ENCODE measurements around the gene HPN. TPM values are rescaled to one million over a fixed set of nuclear protein-coding genes. Genes with fewer than 3 reads are reported as not detected.
"Not testable (repeated sequence)": the region's sequence is repeated elsewhere in the genome, so short reads cannot be mapped to it uniquely, and the experiment has no call there.

HPN gene
- total and polyA plus RNA-seq, 2 of the 13 experiments (the other 11 are each of a cell fraction or from before 2014, with no cell fraction given) = 46.7 to 261 TPM

DNA sequence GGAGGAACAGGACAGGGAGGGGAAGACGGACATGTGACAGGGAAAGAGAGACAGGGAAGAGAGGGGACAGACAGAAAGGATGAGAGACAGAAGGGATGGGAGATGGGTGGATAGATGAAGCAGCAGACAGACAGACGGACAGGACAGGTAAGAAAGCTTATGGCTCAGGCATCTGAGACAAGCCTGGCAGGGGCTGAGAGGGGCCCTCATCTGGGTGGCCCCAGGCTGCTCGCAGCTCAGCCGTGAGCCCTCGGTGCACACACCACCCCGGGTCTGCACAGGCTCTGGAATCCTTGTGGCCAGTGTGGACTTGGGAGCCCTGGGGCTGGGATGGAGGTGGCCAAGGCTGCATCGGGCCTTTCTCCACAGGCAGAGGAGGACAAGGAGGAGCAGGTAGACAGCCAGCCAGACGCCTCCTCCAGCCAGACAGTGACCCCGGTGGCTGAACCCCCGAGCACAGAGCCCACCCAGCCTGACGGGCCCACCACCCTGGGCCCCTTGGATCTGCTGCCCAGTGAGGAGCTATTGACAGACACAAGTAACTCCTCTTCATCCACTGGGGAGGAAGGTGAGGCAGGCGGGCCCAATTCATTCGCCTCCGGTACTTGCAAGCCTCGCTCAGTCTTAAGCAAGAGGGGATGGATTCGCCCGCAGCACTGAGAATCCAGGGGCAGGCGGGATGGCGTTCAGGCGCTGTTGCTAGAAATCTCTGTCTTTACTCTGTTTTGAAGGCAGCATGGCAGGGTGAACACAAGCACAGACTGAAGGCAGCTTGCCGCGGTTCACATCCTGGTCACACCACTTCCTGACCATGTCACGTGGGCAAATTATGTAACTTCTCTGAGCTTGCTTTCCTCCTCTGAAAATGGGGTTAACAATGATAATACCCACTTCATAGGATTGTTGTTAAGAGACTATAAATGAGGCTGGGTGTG lies 27.4 kb upstream of the HPN start (continued):
- TF ChIP-seq, protein P1, sequence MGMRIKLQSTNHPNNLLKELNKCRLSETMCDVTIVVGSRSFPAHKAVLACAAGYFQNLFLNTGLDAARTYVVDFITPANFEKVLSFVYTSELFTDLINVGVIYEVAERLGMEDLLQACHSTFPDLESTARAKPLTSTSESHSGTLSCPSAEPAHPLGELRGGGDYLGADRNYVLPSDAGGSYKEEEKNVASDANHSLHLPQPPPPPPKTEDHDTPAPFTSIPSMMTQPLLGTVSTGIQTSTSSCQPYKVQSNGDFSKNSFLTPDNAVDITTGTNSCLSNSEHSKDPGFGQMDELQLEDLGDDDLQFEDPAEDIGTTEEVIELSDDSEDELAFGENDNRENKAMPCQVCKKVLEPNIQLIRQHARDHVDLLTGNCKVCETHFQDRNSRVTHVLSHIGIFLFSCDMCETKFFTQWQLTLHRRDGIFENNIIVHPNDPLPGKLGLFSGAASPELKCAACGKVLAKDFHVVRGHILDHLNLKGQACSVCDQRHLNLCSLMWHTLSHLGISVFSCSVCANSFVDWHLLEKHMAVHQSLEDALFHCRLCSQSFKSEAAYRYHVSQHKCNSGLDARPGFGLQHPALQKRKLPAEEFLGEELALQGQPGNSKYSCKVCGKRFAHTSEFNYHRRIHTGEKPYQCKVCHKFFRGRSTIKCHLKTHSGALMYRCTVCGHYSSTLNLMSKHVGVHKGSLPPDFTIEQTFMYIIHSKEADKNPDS (CRISPR knock-in tag; IDR thresholded peaks at IDR 0.05) = no peak
- TF ChIP-seq MED8 (CRISPR knock-in tag; IDR thresholded peaks at IDR 0.05; ENCODE audit: insufficient replicate concordance) = no peak
- no peak for TF ChIP-seq RFX3 (CRISPR knock-in tag; IDR thresholded peaks at IDR 0.05)
- TF ChIP-seq ZNF501 (CRISPR knock-in tag; IDR thresholded peaks at IDR 0.05) = no peak
- TF ChIP-seq ZNF235 (CRISPR knock-in tag; IDR thresholded peaks at IDR 0.05; ENCODE audit: borderline replicate concordance) = no peak
- no peak for TF ChIP-seq HDAC2 (CRISPR knock-in tag; IDR thresholded peaks at IDR 0.05)

DNA sequence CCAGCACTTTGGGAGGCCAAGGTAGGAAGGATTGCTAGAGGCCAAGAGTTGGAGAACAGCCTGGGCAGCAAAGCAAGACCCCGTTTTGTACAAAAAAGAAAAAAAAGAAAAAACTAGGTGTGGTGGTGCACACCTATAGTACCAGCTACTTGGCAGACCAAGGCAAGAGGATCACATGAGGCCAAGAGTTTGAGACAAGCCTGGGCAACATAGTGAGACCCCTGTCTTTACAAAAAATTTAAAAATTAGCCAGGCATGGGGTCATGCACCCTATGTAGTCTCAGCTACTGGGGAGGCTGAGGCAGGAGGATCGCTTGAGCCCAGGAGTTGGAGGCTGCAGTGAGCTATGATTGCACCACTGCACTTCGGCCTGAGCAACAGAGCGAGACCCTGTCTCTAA lies 26.7 kb upstream of the HPN start:
- Histone ChIP-seq H4K20me1 (ENCODE audit: insufficient read depth, low read length) (peaks cover 13% of the 10 kb centered on the region; the same call in 1 of the 2 replicates), H3K36me3 (replicated peaks in 1 of 2; ENCODE audit: control insufficient read depth in 1 of 2, insufficient read depth in 2 of 2, low read length in 2 of 2) (peaks cover 34 to 72% of the 10 kb centered on the region in 2 experiments)
- BruUV-seq (replicated peaks); H3K4me3 ChIP-seq (replicated peaks in 1 of 3; ENCODE audit: insufficient read depth in 1 of 3, low read depth in 2 of 3, low read length in 3 of 3); H3K27ac ChIP-seq (ENCODE audit: extremely low read length, insufficient read depth, low read length); H3K79me2 ChIP-seq (ENCODE audit: insufficient read depth, low read length); FAIRE-seq; POLR2A ChIA-PET; H3K4me2 ChIP-seq (ENCODE audit: low read depth, low read length); H3K9ac ChIP-seq (ENCODE audit: insufficient read depth, low read depth, low read length); DNase-seq (ENCODE audit: low spot score); H3K9me3 ChIP-seq (ENCODE audit: low read length); ATAC-seq; H3K4me1 ChIP-seq (ENCODE audit: insufficient read depth, low read length); H2AFZ ChIP-seq (ENCODE audit: low read length); intact Hi-C loops (cut with micrococcal nuclease; ENCODE audit: unreplicated experiment); H3K27me3 ChIP-seq (ENCODE audit: control insufficient read depth in 1 of 2, insufficient read depth in 2 of 2, low read length in 2 of 2): not testable (repeated sequence)
- TF ChIP-seq, protein P2, sequence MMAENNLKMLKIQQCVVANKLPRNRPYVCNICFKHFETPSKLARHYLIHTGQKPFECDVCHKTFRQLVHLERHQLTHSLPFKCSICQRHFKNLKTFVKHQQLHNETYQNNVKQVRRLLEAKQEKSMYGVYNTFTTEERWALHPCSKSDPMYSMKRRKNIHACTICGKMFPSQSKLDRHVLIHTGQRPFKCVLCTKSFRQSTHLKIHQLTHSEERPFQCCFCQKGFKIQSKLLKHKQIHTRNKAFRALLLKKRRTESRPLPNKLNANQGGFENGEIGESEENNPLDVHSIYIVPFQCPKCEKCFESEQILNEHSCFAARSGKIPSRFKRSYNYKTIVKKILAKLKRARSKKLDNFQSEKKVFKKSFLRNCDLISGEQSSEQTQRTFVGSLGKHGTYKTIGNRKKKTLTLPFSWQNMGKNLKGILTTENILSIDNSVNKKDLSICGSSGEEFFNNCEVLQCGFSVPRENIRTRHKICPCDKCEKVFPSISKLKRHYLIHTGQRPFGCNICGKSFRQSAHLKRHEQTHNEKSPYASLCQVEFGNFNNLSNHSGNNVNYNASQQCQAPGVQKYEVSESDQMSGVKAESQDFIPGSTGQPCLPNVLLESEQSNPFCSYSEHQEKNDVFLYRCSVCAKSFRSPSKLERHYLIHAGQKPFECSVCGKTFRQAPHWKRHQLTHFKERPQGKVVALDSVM (CRISPR knock-in tag; IDR thresholded peaks at IDR 0.05) = peak; percentile 50; the same call in 1 of the 2 replicates
- CTCF ChIA-PET (ENCODE audit: low intra/inter-chr PET ratio, low total read pairs) = interaction anchor here (3.4 kb wide), 1 partner anchor 42 kb away, joined by 99 read pairs; no protein-coding TSS in a partner anchor
- 94% methylated on average over 4 of the region's 4 CpGs for whole genome bisulfite sequencing (ENCODE audit: low lambda C conversion rate)
- in situ Hi-C loops (cut with HindIII; ENCODE audit: extremely low pct_ligation_motif_present, low pct_unique_long_range_greater_than_20kb) = loop anchor here (5.0 kb wide), 1 partner anchor 42 kb away; no protein-coding TSS in a partner anchor
